Tibial artery (tissue), 4 donors: Measurements from ENCODE around the gene LENG9.

ENCODE experiments used
- DNase-seq, 2 donors: peaks; one replicate each; pipeline ENCODE4 v3.0.0-alpha.2; 2019
- H3K27ac ChIP-seq, 2 donors: fragments of 200-600 bp; sonication (generic) in 1 of 2; 1 replicate in 1 of 2; 2 replicates in 1 of 2; pipeline ENCODE4 v1.5.1; 2018 to 2019; ENCODE audit warnings: mild to moderate bottlenecking in 1 of 2
- H3K27me3 ChIP-seq, 2 donors: fragments of 200-600 bp; sonication (generic) in 1 of 2; one replicate each; pipeline versions ENCODE4 v1.5.1 to v1.6.0; 2016 to 2019
- H3K36me3 ChIP-seq, 3 donors: fragments of 200-600 bp; sonication (generic) in 2 of 3; one replicate each; pipeline ENCODE4 v1.5.1; 2016 to 2019; ENCODE audit warnings: mild to moderate bottlenecking in 2 of 3
- H3K4me1 ChIP-seq, 4 donors: fragments of 200-600 bp; sonication (generic) in 2 of 4; 1 replicate in 3 of 4; 2 replicates in 1 of 4; pipeline ENCODE4 v1.5.1; 2016 to 2019
- H3K4me3 ChIP-seq, 2 donors: fragments of 200-600 bp; sonication (generic) in 1 of 2; 1 replicate in 1 of 2; 2 replicates in 1 of 2; pipeline ENCODE4 v1.5.1; 2018 to 2019; ENCODE audit warnings: mild to moderate bottlenecking in 2 of 2
- H3K9me3 ChIP-seq, 3 donors: fragments of 200-600 bp; sonication (generic) in 1 of 3; one replicate each; pipeline ENCODE4 v1.5.1; 2016 to 2019
- intact Hi-C: fragments of 100-400 bp; cut with DNase I; formaldehyde crosslinking; loops from one replicate; pipeline ENCODE4 v1.15.0; 2023; ENCODE audit warnings: low total_unique reads
- TF ChIP-seq, protein P1 (sequence below), 2 experiments: fragments of 200-600 bp in 1 of 2; fragments of 450-650 bp in 1 of 2; IDR thresholded peaks; one replicate each; pipeline ENCODE4 v1.5.1; 2017 to 2019; ENCODE audit warnings: antibody characterized with exemption in 2 of 2, mild to moderate bottlenecking in 1 of 2, moderate library complexity in 1 of 2

Gene LENG9

DNA sequence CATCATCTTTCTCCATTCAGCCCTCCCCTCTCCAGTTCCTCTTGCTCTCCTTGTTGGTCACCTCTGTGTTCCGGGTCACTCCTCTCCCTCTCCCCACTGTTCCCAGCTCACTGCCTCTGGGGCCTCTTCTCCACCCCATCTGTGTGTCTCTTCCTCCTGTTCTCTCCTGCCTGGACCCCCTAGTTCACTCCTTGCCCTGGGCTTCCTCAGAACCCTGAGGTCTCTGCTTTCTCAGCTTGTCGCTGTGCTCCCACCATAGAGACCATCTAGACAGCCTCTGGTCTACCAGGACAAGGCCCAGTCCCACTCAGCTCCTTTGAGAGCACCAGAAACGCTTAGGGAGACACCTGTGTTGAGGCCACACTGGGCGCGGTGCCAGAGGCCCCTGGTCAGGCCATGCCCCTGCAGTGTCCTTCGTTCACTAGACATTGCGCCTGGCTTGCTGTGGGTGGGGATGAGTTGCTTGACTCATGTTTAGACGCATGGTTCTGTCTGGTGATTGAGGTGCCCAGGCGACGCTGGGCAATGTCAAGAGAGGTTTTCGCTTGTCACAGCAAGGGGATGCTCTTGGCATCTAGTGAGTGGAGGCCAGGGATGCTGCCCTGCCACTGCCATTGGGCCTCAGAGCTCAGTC, 4.8 kb downstream of the LENG9 start:
- Histone ChIP-seq H3K9me3 (no peaks in the 10 kb centered on the region), H3K27ac (no peak overlapping the region), H3K4me1 (peaks cover 6 to 34% (median 21%) of the 10 kb centered on the region in 4 donors), H3K4me3 (no peak overlapping the region), H3K36me3 (peaks cover 76 to 84% (median 79%) of the 10 kb centered on the region in 3 donors), H3K27me3 (no peaks in the 10 kb centered on the region)
- intact Hi-C loops = no loop called here
- TF ChIP-seq, protein P1, sequence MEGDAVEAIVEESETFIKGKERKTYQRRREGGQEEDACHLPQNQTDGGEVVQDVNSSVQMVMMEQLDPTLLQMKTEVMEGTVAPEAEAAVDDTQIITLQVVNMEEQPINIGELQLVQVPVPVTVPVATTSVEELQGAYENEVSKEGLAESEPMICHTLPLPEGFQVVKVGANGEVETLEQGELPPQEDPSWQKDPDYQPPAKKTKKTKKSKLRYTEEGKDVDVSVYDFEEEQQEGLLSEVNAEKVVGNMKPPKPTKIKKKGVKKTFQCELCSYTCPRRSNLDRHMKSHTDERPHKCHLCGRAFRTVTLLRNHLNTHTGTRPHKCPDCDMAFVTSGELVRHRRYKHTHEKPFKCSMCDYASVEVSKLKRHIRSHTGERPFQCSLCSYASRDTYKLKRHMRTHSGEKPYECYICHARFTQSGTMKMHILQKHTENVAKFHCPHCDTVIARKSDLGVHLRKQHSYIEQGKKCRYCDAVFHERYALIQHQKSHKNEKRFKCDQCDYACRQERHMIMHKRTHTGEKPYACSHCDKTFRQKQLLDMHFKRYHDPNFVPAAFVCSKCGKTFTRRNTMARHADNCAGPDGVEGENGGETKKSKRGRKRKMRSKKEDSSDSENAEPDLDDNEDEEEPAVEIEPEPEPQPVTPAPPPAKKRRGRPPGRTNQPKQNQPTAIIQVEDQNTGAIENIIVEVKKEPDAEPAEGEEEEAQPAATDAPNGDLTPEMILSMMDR (IDR thresholded peaks at IDR 0.05) = no peak
- no peak for DNase-seq

DNA sequence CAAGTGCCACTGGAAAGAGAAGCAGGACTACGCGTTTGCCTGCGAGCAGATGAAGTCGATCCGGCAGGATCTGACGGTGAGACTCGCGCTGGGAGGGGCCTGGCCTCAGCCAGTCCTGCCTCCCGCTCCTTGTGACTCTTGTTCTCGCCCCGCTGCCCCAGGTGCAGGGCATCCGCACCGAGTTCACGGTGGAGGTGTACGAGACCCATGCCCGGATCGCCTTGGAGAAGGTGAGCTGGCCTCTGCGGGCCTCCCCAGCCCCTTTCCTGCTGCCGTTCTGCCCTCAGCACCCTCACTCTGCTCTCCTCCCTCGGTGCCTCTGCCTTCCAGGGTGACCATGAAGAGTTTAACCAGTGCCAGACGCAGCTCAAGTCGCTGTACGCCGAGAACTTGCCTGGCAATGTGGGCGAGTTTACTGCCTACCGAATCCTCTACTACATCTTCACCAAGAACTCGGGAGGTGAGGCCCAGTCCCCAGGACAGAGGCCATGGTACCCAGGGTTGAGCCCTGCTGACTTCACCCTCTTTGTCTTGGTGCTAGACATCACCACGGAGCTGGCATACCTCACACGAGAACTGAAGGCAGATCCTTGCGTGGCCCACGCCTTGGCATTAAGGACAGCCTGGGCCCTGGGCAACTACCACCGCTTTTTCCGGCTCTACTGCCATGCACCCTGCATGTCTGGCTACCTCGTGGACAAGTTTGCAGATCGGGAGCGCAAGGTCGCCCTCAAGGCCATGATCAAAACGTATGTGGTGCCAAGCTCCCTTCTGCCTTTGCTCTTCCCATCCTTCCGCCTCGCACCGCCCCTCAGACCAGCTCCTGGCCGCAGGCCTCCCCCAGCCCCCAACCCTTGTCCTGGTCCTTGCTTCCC, 5.6 kb downstream of the LENG9 start:
- H3K27ac ChIP-seq = no peak overlapping the region
- peaks cover 6 to 34% (median 21%) of the 10 kb centered on the region in 4 donors for H3K4me1 ChIP-seq
- TF ChIP-seq, protein P1 (IDR thresholded peaks at IDR 0.05) = no peak
- intact Hi-C loops = no loop called here
- H3K36me3 ChIP-seq = peaks cover 84 to 92% (median 86%) of the 10 kb centered on the region in 3 donors
- H3K4me3 ChIP-seq = no peak overlapping the region
- no peaks in the 10 kb centered on the region for H3K27me3 ChIP-seq
- H3K9me3 ChIP-seq = no peaks in the 10 kb centered on the region
- no peak for DNase-seq

GRCh38 chr19:54456423-54457373, 6.9 kb downstream of the LENG9 start:
- no peak overlapping the region for H3K4me3 ChIP-seq
- H3K27ac ChIP-seq = no peak overlapping the region
- H3K4me1 ChIP-seq = peaks cover 0 to 37% (median 15%) of the 10 kb centered on the region in 4 donors
- DNase-seq = no peak
- H3K27me3 ChIP-seq = no peaks in the 10 kb centered on the region
- H3K9me3 ChIP-seq = no peaks in the 10 kb centered on the region
- intact Hi-C loops = no loop called here
- TF ChIP-seq, protein P1 (IDR thresholded peaks at IDR 0.05) = no peak
- peaks cover 94 to 100% (median 99%) of the 10 kb centered on the region in 3 donors for H3K36me3 ChIP-seq

GRCh38 chr19:54455786-54456422, 7.7 kb downstream of the LENG9 start:
- Histone ChIP-seq H3K4me1 (peaks cover 0 to 43% (median 18%) of the 10 kb centered on the region in 4 donors), H3K36me3 (peaks cover 97 to 100% (median 100%) of the 10 kb centered on the region in 3 donors), H3K9me3 (no peaks in the 10 kb centered on the region), H3K27ac (no peak overlapping the region), H3K27me3 (no peaks in the 10 kb centered on the region), H3K4me3 (no peak overlapping the region)
- TF ChIP-seq, protein P1 (IDR thresholded peaks at IDR 0.05) = no peak
- no peak for DNase-seq
- intact Hi-C loops = no loop called here
